ENCODE data around the gene HYLS1. TPM values are rescaled to one million over a fixed set of nuclear protein-coding genes. Genes with fewer than 3 reads are reported as not detected.

Gene HYLS1
- total RNA-seq, 1 experiment from 2014 or later: 8.1 TPM

GRCh38 chr11:125887373-125888324 is at the start of gene HYLS1 (continued):
- TF ChIP-seq ATF6 (CRISPR knock-in tag; IDR thresholded peaks at IDR 0.05): peak; percentile 69; the same call in 1 of the 2 replicates
- peak; percentile 89 for TF ChIP-seq NFE2L1 (CRISPR knock-in tag; IDR thresholded peaks at IDR 0.05)
- peak; percentile 69 for TF ChIP-seq USF1 (CRISPR knock-in tag; IDR thresholded peaks at IDR 0.05)
- TF ChIP-seq ARID4B (CRISPR knock-in tag; IDR thresholded peaks at IDR 0.05; ENCODE audit: borderline replicate concordance): peak; percentile 88; the same call in 1 of the 2 replicates
- no peak; the same call in 1 of the 2 replicates for TF ChIP-seq ATF3 (CRISPR knock-in tag; conservative IDR thresholded peaks at IDR 0.05)
- TF ChIP-seq TP53 (CRISPR knock-in tag; IDR thresholded peaks at IDR 0.05): peak; percentile 96
- TF ChIP-seq ZNF121 (CRISPR knock-in tag; IDR thresholded peaks at IDR 0.05): peak; percentile 51; the same call in 1 of the 2 replicates
- TF ChIP-seq SMAD3 (CRISPR knock-in tag; IDR thresholded peaks at IDR 0.05; ENCODE audit: borderline replicate concordance): peak; percentile 83
- TF ChIP-seq RELA (CRISPR knock-in tag; IDR thresholded peaks at IDR 0.05; ENCODE audit: borderline replicate concordance): peak; percentile 82
- TF ChIP-seq PRDM15 (CRISPR knock-in tag; IDR thresholded peaks at IDR 0.05): peak; percentile 67; the same call in 1 of the 2 replicates
- TF ChIP-seq FOXP4 (CRISPR knock-in tag; IDR thresholded peaks at IDR 0.05): peak; percentile 87
- TF ChIP-seq E2F4 (CRISPR knock-in tag; IDR thresholded peaks at IDR 0.05; ENCODE audit: borderline replicate concordance, low read depth): peak; percentile 91
- TF ChIP-seq HMGXB4 (CRISPR knock-in tag; IDR thresholded peaks at IDR 0.05): peak; percentile 90
- peak; percentile 94 for TF ChIP-seq E2F1 (CRISPR knock-in tag; IDR thresholded peaks at IDR 0.05)
